ENCODE data around the gene NENF.
"Not testable (repeated sequence)": the region's sequence is repeated elsewhere in the genome, so short reads cannot be mapped to it uniquely, and the experiment has no call there.

The NENF gene

DNA sequence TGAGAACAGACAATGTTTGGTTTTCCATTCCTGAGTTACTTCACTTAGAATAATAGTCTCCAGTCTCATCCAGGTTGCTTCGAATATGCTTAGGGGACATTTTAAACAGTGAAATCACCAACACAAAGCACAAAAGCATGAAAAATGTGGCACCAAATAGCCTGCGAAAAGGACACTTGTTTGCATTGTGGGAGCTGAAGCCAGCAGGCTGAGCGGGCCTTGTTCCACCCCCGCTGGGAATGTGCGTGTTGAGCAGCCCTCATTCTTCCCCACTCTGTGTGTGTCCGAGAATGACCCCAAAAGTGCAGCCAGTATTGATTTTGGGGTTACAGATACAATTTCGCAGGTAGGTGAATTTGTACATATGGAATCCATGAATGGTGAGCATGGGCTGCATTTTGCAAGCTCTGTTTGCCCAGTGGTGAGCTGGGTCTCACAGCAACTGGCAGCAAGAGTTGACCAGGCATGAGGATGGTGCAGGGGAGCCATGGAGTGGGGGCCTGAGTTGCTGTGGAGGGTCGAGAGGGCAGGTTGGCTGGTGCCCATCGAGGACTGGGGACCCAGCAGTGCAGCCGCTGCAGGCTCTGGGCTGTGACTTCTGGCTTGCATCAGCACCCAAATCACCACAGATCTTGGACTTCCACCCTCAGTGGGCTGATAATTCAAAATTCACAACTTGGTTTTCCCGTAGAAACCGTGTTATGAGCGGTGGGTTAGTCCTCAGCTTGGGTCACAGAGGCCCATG, 29.4 kb downstream of the NENF start:
- no peak for DNase-seq

DNA sequence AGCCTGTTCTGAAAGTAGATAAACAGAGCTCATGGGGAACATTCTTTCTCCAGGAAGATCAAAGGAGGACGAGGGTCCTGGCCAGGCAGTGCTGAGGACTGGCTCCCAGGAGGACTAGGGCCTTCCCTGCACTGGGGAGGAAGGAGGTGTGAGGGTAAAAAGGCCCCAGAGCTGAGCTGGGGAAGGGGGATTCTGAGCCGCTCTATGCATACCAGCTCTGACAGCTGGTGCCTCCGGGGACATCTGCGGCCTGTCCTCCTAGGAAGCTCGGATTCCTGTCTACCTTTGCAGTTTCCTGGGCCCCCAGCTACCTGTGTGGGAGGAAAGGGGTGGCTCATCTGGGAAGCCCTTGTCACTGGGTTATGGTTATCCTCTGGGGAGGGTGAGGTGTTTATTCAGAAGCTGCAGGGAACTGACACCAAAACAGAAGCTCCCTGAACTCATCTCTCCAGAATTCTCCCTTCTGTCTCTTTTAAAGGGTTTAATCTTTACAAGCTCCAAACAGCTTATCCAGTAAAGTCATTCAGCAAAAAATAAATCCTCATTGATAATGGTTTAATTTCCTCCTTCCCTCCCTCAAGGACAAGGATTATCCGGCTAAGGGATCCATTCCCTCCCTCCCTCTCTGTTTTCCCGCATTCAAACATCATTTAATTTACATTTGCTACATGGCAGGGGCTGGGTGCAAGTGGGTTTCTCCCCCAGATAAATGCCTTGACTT, 31.0 kb downstream of the NENF start:
- no peak for DNase-seq

DNA sequence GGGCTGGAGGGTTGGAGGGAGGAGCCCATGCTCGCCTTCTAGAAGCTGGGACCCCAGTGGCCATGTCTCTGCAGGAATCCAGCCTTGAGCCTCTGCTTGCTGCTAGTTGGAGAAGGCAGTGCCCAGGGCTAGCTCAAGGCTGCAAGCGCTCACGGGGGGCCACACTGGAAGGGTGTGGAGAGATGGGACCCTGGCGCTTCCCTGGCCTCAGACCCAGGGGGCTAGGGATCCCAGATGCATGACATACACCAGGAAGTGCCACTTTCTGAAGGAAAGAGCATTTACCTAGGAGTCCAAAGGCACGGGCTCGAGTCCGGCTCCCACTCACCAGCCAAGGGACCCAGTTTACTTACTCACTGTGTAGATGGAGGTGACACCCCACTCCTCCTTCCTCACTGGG, 32.6 kb downstream of the NENF start:
- no peak for DNase-seq

DNA sequence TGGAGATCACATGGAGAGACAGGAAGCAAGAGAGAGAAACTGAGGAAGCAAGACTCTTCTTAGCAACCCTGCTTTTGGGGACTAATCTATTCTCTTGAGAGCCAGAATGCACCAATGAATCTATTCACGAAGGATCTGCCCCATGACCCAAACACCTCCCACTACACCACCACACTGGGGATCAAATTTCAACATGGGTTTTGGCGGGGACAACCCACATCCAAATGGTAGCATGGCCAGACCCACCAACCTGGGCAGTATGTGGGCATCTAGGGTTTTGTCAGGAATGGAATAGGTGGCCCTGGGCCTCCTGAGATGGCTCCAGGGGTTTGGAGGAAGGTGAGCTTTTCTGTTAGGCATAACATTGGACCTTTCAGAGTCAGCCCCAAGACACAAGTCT, 33.7 kb downstream of the NENF start:
- no peak for DNase-seq

DNA sequence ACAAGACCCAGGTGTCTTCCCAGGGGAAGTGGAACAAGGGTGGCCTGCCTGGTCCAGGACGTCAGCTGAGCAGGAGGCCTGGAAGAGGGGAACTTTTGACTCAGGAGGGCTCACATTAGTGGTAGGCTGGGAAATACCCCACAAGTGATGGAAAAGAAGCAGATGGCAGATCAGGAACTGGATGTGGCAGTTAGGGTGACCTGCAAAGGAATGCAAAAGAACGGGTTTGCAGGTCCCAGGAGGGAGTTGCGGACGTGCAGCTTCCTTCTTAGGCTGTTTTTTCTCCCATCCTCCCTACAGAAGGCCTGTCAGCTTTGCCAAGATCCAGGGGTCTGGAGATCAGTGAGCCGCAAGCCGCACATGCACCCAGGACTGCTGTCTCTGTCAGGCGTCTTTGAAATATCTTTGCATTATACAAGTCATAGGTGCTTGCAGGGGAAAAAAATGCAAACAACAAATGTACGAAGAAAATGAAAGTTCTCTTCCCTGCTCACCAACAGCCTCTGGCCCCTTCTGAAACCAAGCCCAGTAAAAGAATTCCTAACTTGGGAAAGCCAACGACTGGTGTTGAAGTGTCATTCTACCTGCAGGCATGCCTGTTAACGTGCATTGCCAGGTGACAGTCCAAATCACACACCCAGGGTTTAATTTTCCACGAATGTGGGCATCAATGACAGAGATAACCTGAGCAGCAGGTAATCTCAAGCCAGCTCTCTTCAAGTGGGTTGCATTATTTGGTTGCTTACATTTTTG, 34.4 kb downstream of the NENF start:
- DNase-seq: no peak

DNA sequence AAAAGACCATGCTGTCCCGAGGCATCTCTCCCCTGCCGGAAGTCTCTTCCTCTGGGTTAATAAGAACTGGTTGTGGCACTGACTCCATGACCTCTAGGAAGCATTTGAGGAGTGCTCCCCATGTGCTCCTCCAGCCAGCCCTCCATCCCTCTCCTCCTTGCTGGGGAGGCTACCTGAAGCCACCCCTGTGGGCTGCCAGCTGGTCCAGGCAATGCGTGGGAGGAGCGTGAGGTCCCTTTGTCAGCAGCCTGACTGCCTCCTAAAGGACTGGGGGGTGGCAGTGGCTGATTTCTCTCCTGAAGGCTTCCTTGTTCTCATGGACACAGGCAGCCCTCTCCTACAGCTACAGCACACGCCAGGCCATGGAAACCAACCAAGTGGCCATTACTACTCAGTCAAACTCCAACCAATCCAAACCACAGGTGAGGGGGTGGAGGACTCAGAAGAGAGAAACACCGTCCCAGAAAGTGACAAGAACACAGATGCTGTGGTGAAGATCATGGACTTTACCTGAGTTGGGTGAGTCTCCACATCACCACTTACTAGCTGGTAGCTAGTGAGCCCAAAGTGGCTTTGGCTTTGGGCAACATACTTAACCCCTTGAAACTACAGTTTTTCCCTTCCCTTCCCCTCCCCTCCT, 35.2 kb downstream of the NENF start:
- DNase-seq: no peak

DNA sequence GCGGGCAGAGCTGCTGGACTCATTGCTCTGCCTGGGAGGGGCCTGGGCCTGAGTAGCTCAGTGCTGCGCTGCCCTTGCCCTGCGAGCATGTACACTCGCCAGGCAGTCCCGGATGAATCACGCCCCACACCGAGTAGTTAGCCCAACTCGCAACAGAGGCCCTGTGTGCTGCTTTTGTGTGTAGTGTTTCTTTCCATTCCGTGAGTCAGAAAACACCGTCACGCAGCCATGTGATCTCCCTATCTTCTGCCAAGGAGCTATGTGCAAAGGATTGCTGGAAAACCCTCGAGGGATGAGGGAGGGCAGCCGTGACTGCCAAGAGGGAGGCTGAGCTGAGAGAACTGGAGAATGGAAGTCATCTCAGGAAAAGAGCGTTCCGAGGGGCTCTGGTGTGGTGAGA, 37.3 kb downstream of the NENF start:
- DNase-seq: no peak

DNA sequence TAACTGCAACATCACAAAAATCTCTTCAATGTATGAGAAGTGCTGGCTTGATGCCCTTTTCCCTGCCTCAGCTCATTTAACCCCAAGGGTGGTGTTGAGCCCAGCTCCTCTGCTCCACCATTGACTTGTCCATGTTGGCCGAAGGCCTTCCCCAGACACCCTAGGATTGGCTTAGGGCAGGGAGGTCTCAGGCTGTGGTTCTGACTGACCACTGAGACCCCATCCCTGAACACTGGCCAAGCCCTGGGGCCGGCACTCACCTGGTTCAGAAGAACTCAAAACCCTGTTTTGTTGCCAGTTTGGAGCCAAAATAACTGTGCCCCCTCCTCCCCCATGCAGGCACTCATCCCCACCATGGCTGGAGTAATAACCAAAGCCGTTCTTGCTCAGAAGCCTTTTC, 38.6 kb downstream of the NENF start:
- DNase-seq: no peak

DNA sequence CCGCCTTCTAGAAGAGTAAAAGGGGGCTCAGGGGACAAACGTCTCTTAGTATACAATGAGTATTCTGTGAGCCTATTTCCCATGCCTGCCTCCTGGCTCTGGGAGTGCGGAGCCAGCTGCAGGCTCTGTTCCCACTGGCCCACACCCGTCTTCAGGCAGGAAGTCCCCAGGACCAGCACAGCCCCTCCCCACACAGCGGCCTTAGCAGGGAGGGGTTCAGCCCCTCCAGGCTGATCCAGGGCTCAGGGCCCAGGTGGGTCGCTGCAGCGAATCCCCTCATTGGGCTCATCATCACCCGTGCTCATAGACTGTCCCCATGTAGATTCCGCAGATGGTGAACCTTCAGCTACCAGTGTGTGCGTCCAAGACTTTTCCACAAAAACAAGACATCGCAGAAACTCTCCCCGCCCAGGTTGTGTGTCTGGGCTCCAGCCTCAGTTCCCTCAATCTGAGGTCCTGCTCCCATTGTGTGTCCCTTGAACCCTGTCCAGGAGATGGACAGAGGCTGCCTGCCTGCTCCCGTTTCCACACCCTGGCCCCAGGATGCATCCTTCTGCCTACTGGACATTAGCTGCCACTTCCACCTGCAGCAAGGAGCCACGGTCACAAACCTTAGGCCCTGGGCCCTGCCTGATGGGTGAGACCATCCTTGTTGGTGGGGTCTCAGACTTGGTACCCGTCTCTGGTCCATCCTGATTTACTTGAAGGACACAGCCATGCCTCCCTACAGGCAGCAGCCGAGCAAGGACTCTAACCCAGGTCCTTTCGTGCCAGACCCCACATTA, 39.4 kb downstream of the NENF start:
- no peak for DNase-seq

DNA sequence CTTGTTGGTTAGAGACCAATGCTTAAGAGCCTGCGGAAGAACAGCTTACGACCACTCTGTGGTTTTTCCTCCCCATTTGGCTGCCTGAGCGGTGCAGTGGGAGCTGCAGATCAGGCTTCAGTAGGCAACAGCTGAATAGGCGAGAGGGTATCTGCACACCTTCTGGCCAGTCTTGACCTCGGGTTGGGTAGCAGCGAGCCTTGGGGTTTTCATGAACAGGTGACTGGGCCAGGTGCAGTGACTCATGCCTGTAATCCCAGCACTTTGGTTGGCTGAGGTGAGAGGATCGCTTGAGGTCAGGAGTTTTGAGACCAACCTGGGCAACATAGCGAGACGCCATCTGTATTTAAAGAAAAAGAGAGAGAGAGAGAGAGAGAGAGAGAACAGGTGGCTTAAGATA, 41.0 kb downstream of the NENF start:
- no peak for DNase-seq

DNA sequence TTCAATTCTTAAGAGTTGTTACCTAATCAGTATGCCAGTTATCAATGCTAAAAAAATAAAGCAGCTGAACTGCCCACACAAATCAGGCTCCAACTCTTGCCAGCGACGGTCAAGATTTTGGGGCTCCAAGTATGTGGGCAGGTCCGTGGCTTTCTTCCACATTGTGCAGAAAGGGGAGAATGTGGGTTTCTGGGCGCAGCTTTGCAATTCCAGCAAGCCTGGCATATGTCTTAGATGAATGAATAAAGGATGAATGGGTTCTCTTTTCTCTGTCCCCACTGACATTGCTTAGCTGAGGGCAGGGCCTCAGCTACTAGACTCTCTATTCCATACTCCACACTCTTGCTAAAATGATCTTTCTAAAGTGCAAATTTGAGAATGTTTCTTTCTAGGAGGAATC, 42.4 kb downstream of the NENF start:
- no peak for DNase-seq

DNA sequence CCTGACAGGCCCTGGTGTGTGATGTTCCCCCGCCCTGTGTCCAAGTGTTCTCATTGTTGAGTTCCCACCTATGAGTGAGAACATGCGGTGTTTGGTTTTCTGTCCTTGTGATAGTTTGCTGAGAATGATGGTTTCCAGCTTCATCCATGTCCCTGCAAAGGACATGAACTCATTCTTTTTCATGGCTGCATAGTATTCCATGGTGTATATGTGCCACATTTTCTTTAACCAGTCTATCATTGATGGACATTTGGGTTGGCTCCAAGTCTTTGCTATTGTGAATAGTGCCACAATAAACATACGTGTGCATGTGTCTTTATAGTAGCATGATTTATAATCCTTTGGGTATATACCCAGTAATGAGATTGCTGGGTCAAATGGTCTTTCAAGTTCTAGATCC, 43.1 kb downstream of the NENF start:
- not testable (repeated sequence) for DNase-seq

DNA sequence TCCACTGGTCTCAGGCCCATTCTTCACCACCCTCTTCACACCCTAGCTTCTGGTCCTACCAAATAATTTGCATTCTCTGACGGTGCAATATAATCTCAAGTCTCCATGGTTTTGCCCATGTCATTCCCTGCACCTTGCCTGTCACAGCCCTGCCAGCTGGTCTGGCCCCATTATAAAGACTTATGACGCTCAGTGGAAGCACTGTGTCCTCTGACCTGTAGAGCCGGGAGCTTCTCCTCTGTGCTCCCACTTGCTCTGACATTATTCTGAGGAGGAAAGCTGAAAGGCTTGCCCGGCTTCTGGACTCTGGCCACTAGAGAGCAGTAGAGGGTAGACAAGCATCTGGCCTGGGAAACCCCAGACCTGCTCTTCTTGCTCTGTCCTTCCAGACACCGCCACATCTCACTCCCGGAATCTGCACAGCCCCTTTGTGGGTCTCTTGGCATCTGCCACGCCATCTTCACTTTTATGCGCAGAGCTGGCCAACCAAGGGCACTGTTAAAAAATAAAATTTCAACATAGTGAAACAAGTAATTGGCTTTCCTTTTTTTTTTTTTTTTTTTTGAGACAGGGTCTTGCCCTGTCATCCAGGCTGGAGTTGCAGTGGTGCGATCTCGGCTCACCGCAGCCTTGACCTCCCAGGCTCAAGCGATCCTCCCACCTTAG, 44.4 kb downstream of the NENF start:
- DNase-seq: peak; percentile 94

DNA sequence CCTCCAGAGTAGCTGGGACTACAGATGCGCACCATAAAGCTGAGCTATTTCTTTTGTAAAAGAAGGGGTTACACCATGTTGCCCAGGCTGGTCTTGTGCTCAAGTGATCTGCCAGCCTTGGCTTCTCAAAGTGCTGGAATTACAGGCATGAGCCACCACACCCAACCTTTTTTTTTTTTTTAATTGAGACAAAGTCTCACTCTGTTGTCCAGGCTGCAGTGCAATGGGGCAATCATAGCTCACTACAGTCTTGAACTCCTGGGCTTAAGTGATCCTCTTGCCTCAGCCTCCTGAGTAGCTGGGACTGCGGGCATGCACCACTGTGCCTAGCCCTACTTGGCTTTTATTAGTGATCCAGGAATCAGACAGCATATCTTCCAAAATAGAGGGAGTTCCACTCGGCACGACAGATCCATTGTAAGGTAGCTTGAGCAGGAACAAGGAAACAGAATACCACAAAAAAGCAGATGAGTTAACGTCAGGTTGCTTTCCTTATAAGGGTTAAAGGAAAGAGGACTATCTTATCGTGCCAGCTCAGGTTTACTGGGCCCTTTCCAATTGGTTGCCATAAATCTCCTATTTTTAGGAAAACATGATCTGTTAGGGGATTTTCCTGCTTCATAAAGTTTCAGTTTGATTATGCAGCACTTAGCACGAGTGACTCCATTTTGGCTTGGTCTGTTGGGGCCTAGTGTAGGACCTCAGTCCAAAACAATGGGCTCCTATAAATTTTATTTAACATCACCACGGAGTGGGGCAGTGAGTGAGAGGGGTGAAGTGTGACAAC, 45.2 kb downstream of the NENF start:
- DNase-seq: no peak

DNA sequence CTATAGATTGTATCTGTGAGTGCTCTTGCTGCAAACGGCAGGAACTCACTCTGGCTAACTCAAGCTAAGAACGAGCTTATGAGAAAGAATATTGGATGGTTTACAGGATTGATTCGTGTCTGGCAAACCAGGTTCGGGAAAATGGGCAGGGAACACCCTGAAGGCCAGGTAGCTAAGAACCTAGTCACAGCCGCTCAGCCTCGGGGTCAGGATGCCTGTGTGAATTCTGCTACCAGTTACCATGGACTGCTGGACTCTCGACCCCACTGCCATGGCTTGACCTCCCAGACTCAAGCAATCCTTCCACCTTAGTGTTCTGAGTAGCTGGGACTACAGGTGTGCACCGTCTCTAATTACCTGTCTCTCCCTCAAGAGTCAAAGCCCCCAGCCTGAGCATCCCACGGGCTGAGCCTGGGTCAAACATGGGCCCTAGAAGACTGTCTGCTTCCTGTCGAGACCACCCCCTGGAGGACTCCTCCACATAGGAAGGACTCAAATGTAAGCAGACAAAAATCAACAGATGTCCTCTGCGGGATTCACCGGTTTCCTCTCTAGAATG, 45.8 kb downstream of the NENF start:
- no peak for DNase-seq

DNA sequence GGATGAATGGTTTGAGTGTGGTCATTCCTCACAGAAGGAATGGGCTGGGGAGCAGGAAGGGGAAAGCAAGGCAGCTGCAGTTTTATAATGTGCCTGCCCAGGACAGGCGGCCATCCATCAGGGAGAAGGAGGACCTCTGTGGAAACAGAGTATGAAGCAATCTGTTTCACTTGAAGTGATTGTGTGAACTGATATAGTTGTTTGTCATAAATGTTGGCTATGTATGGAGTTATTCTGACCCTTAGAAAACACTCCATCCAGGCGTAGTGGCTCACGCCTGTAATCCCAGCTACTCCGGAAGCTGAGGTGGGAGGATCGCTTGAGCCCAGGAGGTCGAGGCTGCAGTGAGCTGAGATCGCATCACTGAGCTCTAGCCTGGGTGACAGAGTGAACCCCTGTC, 46.5 kb downstream of the NENF start:
- no peak for DNase-seq

DNA sequence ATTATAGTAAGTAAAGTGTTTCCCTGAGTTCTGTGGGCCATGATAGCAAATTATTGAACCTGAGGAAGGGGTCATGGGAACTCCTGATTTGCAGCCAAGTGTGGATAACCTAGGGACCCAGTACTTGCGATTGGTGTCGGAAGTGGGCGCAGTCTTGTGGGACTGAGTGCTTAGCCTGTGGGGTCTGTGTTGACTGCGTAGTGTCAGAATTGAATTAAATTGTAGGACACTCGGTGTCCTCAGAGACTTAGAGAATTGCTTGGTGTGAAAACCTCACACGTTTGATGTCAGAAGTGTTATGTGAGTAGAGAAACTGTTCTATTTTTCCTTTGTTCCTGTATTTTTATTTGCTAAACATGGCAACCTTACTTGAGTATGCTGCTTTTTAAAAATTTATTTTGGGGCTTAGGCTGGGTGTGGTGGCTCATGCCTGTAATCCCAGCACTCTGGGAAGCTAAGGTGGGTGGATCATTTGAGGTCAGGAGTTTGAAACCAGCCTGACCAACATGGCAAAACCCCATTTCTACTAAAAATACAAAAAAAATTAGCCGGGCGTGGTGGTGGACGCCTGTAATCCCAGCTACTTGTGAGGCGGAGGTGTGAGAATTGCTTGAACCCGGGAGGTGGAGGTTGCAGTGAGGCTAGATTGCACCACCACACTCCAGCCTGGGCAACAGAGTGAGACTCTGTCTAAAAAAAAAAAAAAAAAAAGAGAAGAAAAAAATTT, 48.2 kb downstream of the NENF start:
- not testable (repeated sequence) for DNase-seq

DNA sequence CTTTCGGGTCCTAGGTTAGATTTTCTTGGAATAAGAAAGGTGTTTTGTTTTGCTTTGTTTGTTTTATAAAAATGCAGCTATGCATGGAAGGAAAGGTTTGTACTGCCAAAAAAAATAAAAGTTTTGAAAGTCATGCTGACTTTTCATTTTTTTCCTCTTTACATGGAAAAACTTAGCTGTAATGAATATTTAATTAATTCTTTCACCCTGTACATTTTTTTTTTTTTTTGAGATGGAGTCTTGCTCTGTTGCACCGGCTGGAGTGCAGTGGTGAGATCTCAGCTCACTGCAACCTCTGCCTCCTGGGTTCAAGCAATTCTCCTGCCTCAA, 48.7 kb downstream of the NENF start:
- no peak for DNase-seq

DNA sequence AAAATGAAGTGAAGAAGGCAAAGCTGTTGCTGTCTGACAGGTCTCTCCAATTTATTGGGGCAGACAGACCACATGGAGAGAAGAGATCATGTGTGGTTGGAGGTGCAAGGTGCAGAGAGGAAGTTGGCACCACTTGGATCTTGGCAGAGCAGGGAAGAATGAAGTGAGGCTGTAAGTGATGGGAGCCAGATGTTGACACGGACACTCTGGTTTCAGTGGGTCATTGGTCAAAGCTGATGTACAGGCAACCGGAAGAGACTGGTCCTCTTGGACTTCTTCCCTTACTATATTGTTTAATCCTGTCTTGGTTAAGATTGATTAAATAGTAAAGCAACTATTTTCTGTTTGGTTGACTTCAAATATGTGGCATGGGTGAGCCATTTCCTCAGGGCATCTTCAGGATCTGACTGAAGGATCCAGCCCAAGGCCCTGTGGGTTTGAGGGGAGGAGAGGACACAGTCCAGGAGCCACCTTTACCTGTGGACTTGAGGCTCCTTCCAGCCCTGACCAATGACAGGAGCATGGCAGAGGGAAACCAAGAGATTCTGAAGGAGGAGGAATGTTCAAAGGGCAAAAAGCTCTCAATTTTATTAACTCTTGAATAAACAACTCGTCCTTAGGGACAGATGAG, 49.4 kb downstream of the NENF start:
- no peak for DNase-seq
